ENCODE results near the gene VPS25. TPM values are rescaled to one million over a fixed set of nuclear protein-coding genes. Genes with fewer than 3 reads are reported as not detected.
"Not testable (repeated sequence)": the region's sequence is repeated elsewhere in the genome, so short reads cannot be mapped to it uniquely, and the experiment has no call there.

VPS25 gene
- total RNA-seq, 2 experiments from 2014 or later, result 62.8 to 77.8 TPM

GRCh38 chr17:42751628-42752027 is 21.6 kb upstream of the VPS25 start:
- H3K4me3 Mint-ChIP-seq, result no peak overlapping the region
- no peaks in the 10 kb centered on the region for H3K36me3 Mint-ChIP-seq
- H3K27me3 Mint-ChIP-seq, result peaks cover 63% of the 10 kb centered on the region
- H3K9me3 Mint-ChIP-seq (ENCODE audit: low read depth), result no peaks in the 10 kb centered on the region
- DNase-seq, result no peak
- CTCF ChIA-PET, result interaction anchor here (2.8 kb wide), 1 partner anchor 12 kb away, joined by 11 read pairs; no protein-coding TSS in a partner anchor
- H3K27ac Mint-ChIP-seq, result no peak overlapping the region
- H3K4me1 Mint-ChIP-seq, result no peaks in the 10 kb centered on the region
- ATAC-seq, result no peak

- H3K36me3 Mint-ChIP-seq, result no peaks in the 10 kb centered on the region
- CTCF ChIA-PET, result interaction anchor here (1.0 to 1.5 kb wide), 3 partner anchors 9 to 177 kb away, joined by 3 to 7 read pairs (median 7); partner anchors contain the start of gene PSMC3IP
- no peak for ATAC-seq
Observed at GRCh38 chr17:42754782-42755181, 18.5 kb upstream of the VPS25 start.

GRCh38 chr17:42759982-42760651 is 13.1 kb upstream of the VPS25 start:
- Mint-ChIP-seq H3K27ac (no peak overlapping the region), H3K4me1 (peaks cover 3% of the 10 kb centered on the region), H3K4me3 (no peak overlapping the region), H3K36me3 (no peaks in the 10 kb centered on the region), H3K27me3 (peaks cover 60% of the 10 kb centered on the region), H3K9me3 (ENCODE audit: low read depth) (no peaks in the 10 kb centered on the region)
- ATAC-seq (no peak), DNase-seq (no peak)
- CTCF ChIA-PET, result interaction anchor here (0.9 to 5.6 kb wide), 7 partner anchors 10 to 211 kb away, joined by 3 to 110 read pairs (median 4); partner anchors contain the start of genes PSMC3IP and VPS25

More at GRCh38 chr17:42754782-42755181, 18.5 kb upstream of the VPS25 start:
- DNase-seq, result no peak
- Mint-ChIP-seq H3K4me3 (no peak overlapping the region), H3K27ac (no peak overlapping the region), H3K9me3 (ENCODE audit: low read depth) (no peaks in the 10 kb centered on the region), H3K27me3 (peaks cover 62% of the 10 kb centered on the region), H3K4me1 (no peaks in the 10 kb centered on the region)

- H3K36me3 Mint-ChIP-seq, result no peaks in the 10 kb centered on the region
- H3K9me3 Mint-ChIP-seq (ENCODE audit: low read depth), result no peaks in the 10 kb centered on the region
- DNase-seq, result no peak
- peaks cover 60% of the 10 kb centered on the region for H3K27me3 Mint-ChIP-seq
- peaks cover 3% of the 10 kb centered on the region for H3K4me1 Mint-ChIP-seq
- no peak within 1 kb of the TSS for H3K4me3 Mint-ChIP-seq
- peak; percentile 42 for ATAC-seq
- CTCF ChIA-PET, result interaction anchor here (0.8 to 5.6 kb wide), 9 partner anchors 9 to 212 kb away, joined by 3 to 110 read pairs (median 4); partner anchors contain the start of genes PLEKHH3, PSMC3IP, RETREG3 and VPS25
- no peak within 1 kb of the TSS for H3K27ac Mint-ChIP-seq
Observed at GRCh38 chr17:42760652-42761581, 12.3 kb upstream of the VPS25 start, which contains the start of gene RAMP2. Gene RAMP2, plus strand, starts transcription at chr17:42761227. Its CDS starts 35 bp downstream, at chr17:42761262.

- DNase-seq (no peak), ATAC-seq (no peak)
- CTCF ChIA-PET, result interaction anchor here (0.8 to 5.6 kb wide), 8 partner anchors 12 to 182 kb away, joined by 3 to 110 read pairs (median 5); partner anchors contain the start of genes PLEKHH3, PSMC3IP, RETREG3 and VPS25
- Mint-ChIP-seq H3K4me1 (peaks cover 3% of the 10 kb centered on the region), H3K36me3 (no peaks in the 10 kb centered on the region), H3K27ac (no peak overlapping the region), H3K27me3 (peaks cover 56% of the 10 kb centered on the region), H3K9me3 (ENCODE audit: low read depth) (no peaks in the 10 kb centered on the region), H3K4me3 (no peak overlapping the region)
Observed at GRCh38 chr17:42761638-42762037, 11.6 kb upstream of the VPS25 start.

GRCh38 chr17:42766124-42766523 is 7.1 kb upstream of the VPS25 start:
- DNase-seq (no peak), ATAC-seq (no peak)
- no peak overlapping the region for H3K4me3 Mint-ChIP-seq
- H3K9me3 Mint-ChIP-seq (ENCODE audit: low read depth), result no peaks in the 10 kb centered on the region
- H3K36me3 Mint-ChIP-seq, result no peaks in the 10 kb centered on the region
- no peak overlapping the region for H3K27ac Mint-ChIP-seq
- H3K27me3 Mint-ChIP-seq, result peaks cover 39% of the 10 kb centered on the region
- CTCF ChIA-PET, result interaction anchor here (1.6 kb wide), 1 partner anchor 188 kb away, joined by 5 read pairs; the partner anchor contains the start of gene PSMC3IP
- no peaks in the 10 kb centered on the region for H3K4me1 Mint-ChIP-seq

- H3K4me3 Mint-ChIP-seq, result no peak overlapping the region
- no peaks in the 10 kb centered on the region for H3K36me3 Mint-ChIP-seq
- no peak overlapping the region for H3K27ac Mint-ChIP-seq
- peaks cover 7% of the 10 kb centered on the region for H3K4me1 Mint-ChIP-seq
- CTCF ChIA-PET, result interaction anchor here (1.6 kb wide), 1 partner anchor 189 kb away, joined by 5 read pairs; the partner anchor contains the start of gene PSMC3IP
- ATAC-seq (no peak), DNase-seq (no peak)
- H3K27me3 Mint-ChIP-seq, result peaks cover 27% of the 10 kb centered on the region
- no peaks in the 10 kb centered on the region for H3K9me3 Mint-ChIP-seq (ENCODE audit: low read depth)
Observed at GRCh38 chr17:42767512-42767911, 5.7 kb upstream of the VPS25 start.

- Mint-ChIP-seq H3K4me1 (peaks cover 10% of the 10 kb centered on the region), H3K27me3 (peaks cover 22% of the 10 kb centered on the region)
- DNase-seq, result not testable (repeated sequence)
Observed at GRCh38 chr17:42768006-42768405, 5.2 kb upstream of the VPS25 start.

GRCh38 chr17:42769964-42770363 is 3.3 kb upstream of the VPS25 start:
- ATAC-seq; H3K4me3 Mint-ChIP-seq; H3K9me3 Mint-ChIP-seq (ENCODE audit: low read depth); DNase-seq; H3K27ac Mint-ChIP-seq; H3K36me3 Mint-ChIP-seq: not testable (repeated sequence)
- CTCF ChIA-PET, result interaction anchor here (1.3 to 1.4 kb wide), 3 partner anchors 9 to 192 kb away, joined by 3 to 5 read pairs (median 3); partner anchors contain the start of genes PSMC3IP and RAMP2
- Mint-ChIP-seq H3K4me1 (peaks cover 28% of the 10 kb centered on the region), H3K27me3 (peaks cover 16% of the 10 kb centered on the region)

More at GRCh38 chr17:42768006-42768405, 5.2 kb upstream of the VPS25 start:
- H3K9me3 Mint-ChIP-seq (ENCODE audit: low read depth); H3K36me3 Mint-ChIP-seq; CTCF ChIA-PET; ATAC-seq; H3K4me3 Mint-ChIP-seq; H3K27ac Mint-ChIP-seq: not testable (repeated sequence)

GRCh38 chr17:42772945-42773289 is 332 bp upstream of the VPS25 start:
- ATAC-seq (no peak), DNase-seq (no peak)
- H3K36me3 Mint-ChIP-seq, result peaks cover 22% of the 10 kb centered on the region
- H3K4me1 Mint-ChIP-seq, result peaks cover 35% of the 10 kb centered on the region
- H3K9me3 Mint-ChIP-seq (ENCODE audit: low read depth), result no peaks in the 10 kb centered on the region
- H3K27ac Mint-ChIP-seq, result peak overlapping the region; percentile 98
- peaks cover 2% of the 10 kb centered on the region for H3K27me3 Mint-ChIP-seq
- H3K4me3 Mint-ChIP-seq, result peak overlapping the region; percentile 99
- CTCF ChIA-PET, result interaction anchor here (1.0 to 4.2 kb wide), 5 partner anchors 9 to 194 kb away, joined by 3 to 57 read pairs (median 6); partner anchors contain the start of genes PSMC3IP and RAMP2

- no peaks in the 10 kb centered on the region for H3K27me3 Mint-ChIP-seq
- CTCF ChIA-PET, result interaction anchor here (1.2 to 4.2 kb wide), 5 partner anchors 8 to 196 kb away, joined by 3 to 57 read pairs (median 13); partner anchors contain the start of genes BECN1, PSMC3IP and RAMP2
- peak overlapping the region; percentile 99 for H3K4me3 Mint-ChIP-seq
- H3K27ac Mint-ChIP-seq, result peak overlapping the region; percentile 98
- peaks cover 36% of the 10 kb centered on the region for H3K4me1 Mint-ChIP-seq
- DNase-seq, result no peak
- H3K36me3 Mint-ChIP-seq, result peaks cover 31% of the 10 kb centered on the region
- ATAC-seq, result no peak
- no peaks in the 10 kb centered on the region for H3K9me3 Mint-ChIP-seq (ENCODE audit: low read depth)
Observed at GRCh38 chr17:42774066-42774745, 957 bp downstream of the VPS25 start.

GRCh38 chr17:42775534-42776098 is 2.4 kb downstream of the VPS25 start:
- Mint-ChIP-seq H3K27ac (no peak overlapping the region), H3K36me3 (peaks cover 37% of the 10 kb centered on the region), H3K4me3 (no peak overlapping the region), H3K27me3 (no peaks in the 10 kb centered on the region), H3K9me3 (ENCODE audit: low read depth) (no peaks in the 10 kb centered on the region), H3K4me1 (peaks cover 43% of the 10 kb centered on the region)
- no peak for DNase-seq
- ATAC-seq, result no peak
- CTCF ChIA-PET, result no interaction called here

Data from activated CD8-positive, alpha-beta memory T cell treated with anti-CD3 and anti-CD28 coated beads, Interleukin-2, amount 10 ng/mL, durations not matched to agents 7 days and 5 days (primary cell).